Ascending aorta (tissue), 2 donors: ENCODE measurements around the gene GABARAPL1. TPM values are rescaled to one million over a fixed set of nuclear protein-coding genes. Genes with fewer than 3 reads are reported as not detected.
"Not testable (repeated sequence)": the region's sequence is repeated elsewhere in the genome, so short reads cannot be mapped to it uniquely, and the experiment has no call there.

Experiments
- DNase-seq, 2 donors: peaks; one replicate each; pipeline ENCODE4 v3.0.0-alpha.2; 2019; ENCODE audit warnings: low spot score in 2 of 2
- H3K27ac ChIP-seq, 2 donors: fragments of 200-600 bp; sonication (generic); one replicate each; pipeline ENCODE4 v1.5.1; 2016 to 2017; ENCODE audit warnings: mild to moderate bottlenecking in 1 of 2
- H3K27me3 ChIP-seq: fragments of 200-600 bp; sonication (generic); one replicate; pipeline ENCODE4 v1.5.1; 2017
- H3K36me3 ChIP-seq, 2 donors: fragments of 200-600 bp; sonication (generic); one replicate each; pipeline ENCODE4 v1.5.1; 2016
- H3K4me1 ChIP-seq, 2 donors: fragments of 200-600 bp; sonication (generic); one replicate each; pipeline ENCODE4 v1.5.1; 2016 to 2017; ENCODE audit warnings: mild to moderate bottlenecking in 1 of 2
- H3K4me3 ChIP-seq, 2 donors: fragments of 200-600 bp; sonication (generic); one replicate each; pipeline ENCODE4 v1.5.1; 2016 to 2017; ENCODE audit warnings: mild to moderate bottlenecking in 1 of 2
- H3K9me3 ChIP-seq, 2 donors: fragments of 200-600 bp; sonication (generic); one replicate each; pipeline ENCODE4 v1.5.1; 2016
- intact Hi-C: fragments of 100-400 bp; cut with DNase I; formaldehyde crosslinking; loops from one replicate; pipeline ENCODE4 v1.15.1; 2023
- total RNA-seq: library from RNA; depleted of rRNA; stranded (reverse); fragments of >200 nt; gene quantifications from one replicate; pipeline ENCODE4 v1.1.0, GENCODE V29; 2016
- TF ChIP-seq, protein P1 (sequence below), 3 experiments: fragments of 200-600 bp in 2 of 3; fragments of 450-650 bp in 1 of 3; sonication (generic) in 2 of 3; IDR thresholded peaks; one replicate each; pipeline ENCODE4 v1.5.1; 2016 to 2019; ENCODE audit warnings: antibody characterized with exemption in 3 of 3, mild to moderate bottlenecking in 1 of 3, moderate library complexity in 1 of 3

The GABARAPL1 gene
- total RNA-seq, 1 donor from 2014 or later = 239 TPM

DNA sequence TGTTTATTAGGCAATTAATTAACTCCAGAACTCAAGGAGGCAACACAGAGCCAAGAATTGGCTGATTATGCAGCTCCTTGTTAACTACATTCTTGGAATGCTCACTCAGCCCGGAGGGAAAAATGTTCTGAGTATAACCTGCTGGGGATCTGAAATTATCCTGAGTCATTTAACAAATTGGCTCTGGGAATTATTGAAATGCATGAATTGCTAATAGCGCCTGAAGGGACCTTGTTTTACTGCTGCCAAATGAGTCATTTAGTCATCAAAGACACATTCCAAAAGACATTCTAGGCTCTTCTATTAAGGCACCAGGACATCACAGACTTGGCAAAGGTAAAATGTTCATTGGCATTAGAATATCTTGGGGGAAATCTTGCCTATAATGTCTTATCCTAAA lies 20.8 kb upstream of the GABARAPL1 start:
- intact Hi-C loops = no loop called here

DNA sequence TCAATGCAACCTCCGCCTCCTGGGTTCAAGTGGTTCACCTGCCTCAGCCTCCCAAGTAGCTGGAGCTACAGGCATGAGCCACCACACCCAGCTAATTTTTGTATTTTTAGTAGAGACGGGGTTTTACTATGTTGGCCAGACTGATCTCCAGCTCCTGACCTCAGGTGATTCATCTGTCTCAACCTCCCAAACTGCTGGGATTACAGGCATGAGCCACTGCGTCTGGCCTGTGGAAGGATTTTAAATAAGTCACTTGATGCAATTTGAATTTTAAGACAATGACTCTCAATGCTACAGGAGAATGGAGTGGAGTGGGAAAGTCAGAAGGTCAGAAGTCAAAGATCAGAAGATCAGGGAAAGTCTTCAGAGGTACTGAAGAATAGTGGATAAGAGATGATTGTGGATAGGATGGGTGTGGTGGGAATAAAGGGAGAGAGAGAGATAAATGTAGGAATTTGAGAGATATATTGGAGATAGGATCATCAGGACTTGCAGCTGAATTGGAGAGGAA lies 18.5 kb upstream of the GABARAPL1 start:
- TF ChIP-seq, protein P1, sequence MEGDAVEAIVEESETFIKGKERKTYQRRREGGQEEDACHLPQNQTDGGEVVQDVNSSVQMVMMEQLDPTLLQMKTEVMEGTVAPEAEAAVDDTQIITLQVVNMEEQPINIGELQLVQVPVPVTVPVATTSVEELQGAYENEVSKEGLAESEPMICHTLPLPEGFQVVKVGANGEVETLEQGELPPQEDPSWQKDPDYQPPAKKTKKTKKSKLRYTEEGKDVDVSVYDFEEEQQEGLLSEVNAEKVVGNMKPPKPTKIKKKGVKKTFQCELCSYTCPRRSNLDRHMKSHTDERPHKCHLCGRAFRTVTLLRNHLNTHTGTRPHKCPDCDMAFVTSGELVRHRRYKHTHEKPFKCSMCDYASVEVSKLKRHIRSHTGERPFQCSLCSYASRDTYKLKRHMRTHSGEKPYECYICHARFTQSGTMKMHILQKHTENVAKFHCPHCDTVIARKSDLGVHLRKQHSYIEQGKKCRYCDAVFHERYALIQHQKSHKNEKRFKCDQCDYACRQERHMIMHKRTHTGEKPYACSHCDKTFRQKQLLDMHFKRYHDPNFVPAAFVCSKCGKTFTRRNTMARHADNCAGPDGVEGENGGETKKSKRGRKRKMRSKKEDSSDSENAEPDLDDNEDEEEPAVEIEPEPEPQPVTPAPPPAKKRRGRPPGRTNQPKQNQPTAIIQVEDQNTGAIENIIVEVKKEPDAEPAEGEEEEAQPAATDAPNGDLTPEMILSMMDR (IDR thresholded peaks at IDR 0.05) = no peak
- H3K36me3 ChIP-seq = no peaks in the 10 kb centered on the region
- DNase-seq = no peak
- H3K4me1 ChIP-seq = no peaks in the 10 kb centered on the region
- no peaks in the 10 kb centered on the region for H3K27me3 ChIP-seq
- no peak overlapping the region for H3K4me3 ChIP-seq
- H3K27ac ChIP-seq = no peak overlapping the region
- no peaks in the 10 kb centered on the region for H3K9me3 ChIP-seq
- intact Hi-C loops = no loop called here

More for the DNA sequence above, 20.8 kb upstream of the GABARAPL1 start:
- H3K4me3 ChIP-seq = no peak overlapping the region
- H3K36me3 ChIP-seq = no peaks in the 10 kb centered on the region
- TF ChIP-seq, protein P1 (IDR thresholded peaks at IDR 0.05) = no peak
- no peaks in the 10 kb centered on the region for H3K9me3 ChIP-seq
- no peak for DNase-seq
- H3K27me3 ChIP-seq = no peaks in the 10 kb centered on the region
- H3K4me1 ChIP-seq = no peaks in the 10 kb centered on the region
- H3K27ac ChIP-seq = no peak overlapping the region

DNA sequence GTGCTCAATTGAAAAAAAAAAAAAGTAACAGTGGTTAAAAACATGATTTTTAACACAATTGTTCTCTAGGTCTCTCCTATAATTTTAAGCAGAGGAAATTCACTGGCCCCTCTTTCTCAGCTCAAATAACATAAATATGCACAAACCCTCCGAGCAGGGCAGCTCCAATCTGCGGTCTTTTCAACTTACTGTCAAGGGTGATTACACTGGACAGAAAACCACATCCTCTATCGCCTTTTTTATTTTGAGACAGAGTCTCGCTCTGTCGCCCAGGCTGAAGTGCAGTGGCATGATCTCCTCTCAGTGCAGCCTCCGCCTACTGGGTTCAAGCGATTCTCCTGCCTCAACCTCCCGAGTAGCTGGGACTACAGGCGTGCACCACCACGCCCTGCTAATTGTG lies 16.5 kb upstream of the GABARAPL1 start:
- Histone ChIP-seq H3K27me3 (no peaks in the 10 kb centered on the region), H3K36me3 (no peaks in the 10 kb centered on the region), H3K9me3 (no peaks in the 10 kb centered on the region), H3K4me1 (no peaks in the 10 kb centered on the region), H3K27ac (no peak overlapping the region), H3K4me3 (no peak overlapping the region)
- TF ChIP-seq, protein P1 (IDR thresholded peaks at IDR 0.05) = no peak
- intact Hi-C loops = no loop called here
- no peak for DNase-seq

DNA sequence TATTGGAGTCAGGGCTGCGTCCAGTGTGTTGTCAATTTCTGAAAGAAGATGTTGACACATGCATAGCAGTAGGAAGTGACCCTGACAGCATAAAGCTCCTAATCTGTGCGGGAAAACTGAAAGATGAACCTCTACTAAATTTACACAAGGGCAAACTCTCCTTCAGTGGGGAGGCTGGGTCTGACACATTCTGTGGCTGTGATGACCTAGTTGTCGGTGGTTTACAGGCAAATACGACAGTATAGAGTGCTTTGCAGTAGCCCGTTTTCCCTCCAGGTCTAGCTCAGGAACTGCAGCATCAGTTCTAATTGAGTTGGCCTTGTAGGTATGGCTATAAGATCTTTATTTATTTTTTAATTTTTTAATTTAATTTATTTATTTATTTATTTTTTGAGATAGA lies 14.8 kb upstream of the GABARAPL1 start:
- H3K36me3 ChIP-seq = no peaks in the 10 kb centered on the region
- no peak overlapping the region for H3K4me3 ChIP-seq
- intact Hi-C loops = no loop called here
- no peaks in the 10 kb centered on the region for H3K4me1 ChIP-seq
- H3K9me3 ChIP-seq = no peaks in the 10 kb centered on the region
- TF ChIP-seq, protein P1 (IDR thresholded peaks at IDR 0.05) = no peak
- H3K27ac ChIP-seq = no peak overlapping the region
- DNase-seq = no peak
- no peaks in the 10 kb centered on the region for H3K27me3 ChIP-seq

DNA sequence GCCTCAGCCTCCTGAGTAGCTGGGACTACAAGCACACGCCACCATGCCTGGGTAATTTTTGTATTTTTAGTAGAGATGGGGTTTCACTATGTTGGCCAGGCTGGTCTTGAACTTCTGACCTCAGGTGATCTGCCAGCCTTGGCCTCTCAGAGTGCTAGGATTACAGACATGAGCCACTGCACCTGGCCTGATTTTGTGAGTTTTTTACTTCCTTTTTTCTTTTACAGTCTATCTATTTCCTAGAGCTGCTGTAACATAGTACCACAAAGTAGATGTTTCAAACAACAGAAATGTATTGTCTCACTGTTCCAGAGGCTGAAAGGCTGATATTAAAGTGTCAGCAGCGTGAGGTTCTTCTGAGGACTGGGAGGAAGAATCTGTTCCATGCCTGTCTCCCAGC lies 8.2 kb upstream of the GABARAPL1 start:
- H3K4me3 ChIP-seq, H3K4me1 ChIP-seq, intact Hi-C loops, DNase-seq, H3K27ac ChIP-seq, H3K36me3 ChIP-seq, H3K9me3 ChIP-seq, H3K27me3 ChIP-seq: not testable (repeated sequence)

DNA sequence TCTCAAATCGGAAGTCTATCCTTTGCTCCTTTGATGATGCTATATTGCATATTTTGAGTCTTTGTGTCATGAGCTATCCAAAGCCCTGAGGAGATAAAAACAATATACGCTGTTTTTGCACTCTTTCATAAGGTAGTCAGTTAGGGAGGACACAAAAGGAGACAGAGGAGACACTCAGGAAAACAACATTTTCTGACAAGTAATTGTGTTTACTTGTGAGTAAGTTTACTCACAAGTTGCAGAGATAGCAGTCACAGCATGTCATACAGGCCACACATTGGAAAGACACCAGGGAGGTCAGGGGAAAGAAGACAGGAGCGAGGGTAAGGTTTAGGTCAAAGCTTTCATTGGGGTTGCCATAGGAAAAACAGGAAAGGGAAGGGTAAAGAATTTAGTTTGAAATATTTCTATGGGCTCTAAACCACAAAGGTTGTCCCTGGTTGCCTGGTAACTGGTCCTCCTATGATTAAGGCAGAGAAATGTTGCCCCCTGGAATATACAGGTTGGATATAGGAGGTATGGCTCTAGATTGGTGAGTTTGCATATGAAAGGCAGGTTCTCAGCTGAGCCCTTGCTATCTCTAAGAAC lies 7.4 kb upstream of the GABARAPL1 start:
- H3K9me3 ChIP-seq = no peaks in the 10 kb centered on the region
- no peak for DNase-seq
- H3K4me1 ChIP-seq = no peaks in the 10 kb centered on the region
- no peak overlapping the region for H3K4me3 ChIP-seq
- H3K27me3 ChIP-seq = no peaks in the 10 kb centered on the region
- H3K27ac ChIP-seq = no peak overlapping the region
- intact Hi-C loops = no loop called here
- TF ChIP-seq, protein P1 (IDR thresholded peaks at IDR 0.05) = no peak
- H3K36me3 ChIP-seq = no peaks in the 10 kb centered on the region
